ENCODE data around the gene EEPD1.

EEPD1 gene

DNA sequence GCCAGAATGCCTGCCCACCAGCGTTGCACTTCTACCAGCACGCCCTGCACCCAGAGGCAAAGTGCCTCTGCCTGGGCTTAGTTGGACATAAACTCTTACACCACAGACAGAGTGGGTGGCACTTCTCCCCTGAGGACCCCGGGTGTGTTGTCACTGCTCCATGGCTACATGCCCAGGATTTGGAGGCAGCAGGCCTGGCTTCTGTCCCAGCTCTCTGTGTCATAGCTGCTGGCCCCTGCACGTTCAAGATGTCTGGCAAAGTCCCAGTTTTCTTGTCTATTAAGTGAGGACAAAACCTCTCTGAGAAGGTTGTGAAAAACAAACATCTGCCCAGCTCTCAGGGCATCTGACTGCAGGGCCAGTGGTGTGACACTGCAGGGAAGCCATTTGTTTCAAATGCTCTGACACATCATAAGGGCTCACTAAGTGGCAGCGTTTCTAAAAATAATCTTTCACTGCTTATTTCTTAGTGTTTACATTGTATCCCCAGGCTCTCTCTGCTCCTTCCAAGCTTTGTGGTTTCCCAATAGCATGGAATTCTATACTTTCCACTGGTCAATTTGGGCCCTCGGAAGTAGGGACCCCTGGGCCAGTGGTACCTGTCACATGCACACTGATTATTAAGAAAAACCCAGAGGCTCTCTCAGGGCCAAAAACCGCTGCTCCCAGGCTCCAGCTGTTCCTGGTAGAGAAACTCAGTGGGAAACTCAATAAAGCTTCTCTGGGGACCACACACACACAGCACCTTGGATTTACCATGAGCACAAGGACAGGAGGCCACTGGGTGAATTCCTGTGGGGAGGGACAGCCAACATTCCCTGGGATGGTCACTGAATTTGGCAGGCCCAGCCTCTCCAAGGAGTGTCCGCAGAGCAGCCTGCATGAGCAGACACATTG, 150.4 kb downstream of the EEPD1 start:
- no peak for DNase-seq (ENCODE audit: low spot score)

DNA sequence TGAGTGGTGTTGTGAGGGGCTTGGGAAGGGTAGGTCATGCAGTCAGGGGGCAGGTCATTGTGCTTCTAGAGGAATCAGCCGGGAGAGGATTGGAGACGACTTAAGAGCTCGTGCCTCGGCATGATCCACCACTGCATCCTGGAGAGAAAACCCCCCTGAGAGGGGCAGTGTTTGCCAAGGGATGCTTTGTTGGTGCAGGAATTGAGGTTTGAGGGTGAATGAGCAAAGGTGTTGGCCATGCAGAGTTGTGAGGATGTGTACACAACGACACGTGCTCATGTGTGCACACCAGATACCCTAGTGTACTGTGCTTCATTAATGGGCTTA, 151.0 kb downstream of the EEPD1 start:
- TF ChIP-seq, protein P1, sequence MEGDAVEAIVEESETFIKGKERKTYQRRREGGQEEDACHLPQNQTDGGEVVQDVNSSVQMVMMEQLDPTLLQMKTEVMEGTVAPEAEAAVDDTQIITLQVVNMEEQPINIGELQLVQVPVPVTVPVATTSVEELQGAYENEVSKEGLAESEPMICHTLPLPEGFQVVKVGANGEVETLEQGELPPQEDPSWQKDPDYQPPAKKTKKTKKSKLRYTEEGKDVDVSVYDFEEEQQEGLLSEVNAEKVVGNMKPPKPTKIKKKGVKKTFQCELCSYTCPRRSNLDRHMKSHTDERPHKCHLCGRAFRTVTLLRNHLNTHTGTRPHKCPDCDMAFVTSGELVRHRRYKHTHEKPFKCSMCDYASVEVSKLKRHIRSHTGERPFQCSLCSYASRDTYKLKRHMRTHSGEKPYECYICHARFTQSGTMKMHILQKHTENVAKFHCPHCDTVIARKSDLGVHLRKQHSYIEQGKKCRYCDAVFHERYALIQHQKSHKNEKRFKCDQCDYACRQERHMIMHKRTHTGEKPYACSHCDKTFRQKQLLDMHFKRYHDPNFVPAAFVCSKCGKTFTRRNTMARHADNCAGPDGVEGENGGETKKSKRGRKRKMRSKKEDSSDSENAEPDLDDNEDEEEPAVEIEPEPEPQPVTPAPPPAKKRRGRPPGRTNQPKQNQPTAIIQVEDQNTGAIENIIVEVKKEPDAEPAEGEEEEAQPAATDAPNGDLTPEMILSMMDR (IDR thresholded peaks at IDR 0.05; ENCODE audit: extremely low read depth, missing control alignments): no peak
- DNase-seq (ENCODE audit: low spot score): no peak

More for the DNA sequence above, 150.4 kb downstream of the EEPD1 start:
- TF ChIP-seq, protein P1 (IDR thresholded peaks at IDR 0.05; ENCODE audit: extremely low read depth, missing control alignments): no peak

DNA sequence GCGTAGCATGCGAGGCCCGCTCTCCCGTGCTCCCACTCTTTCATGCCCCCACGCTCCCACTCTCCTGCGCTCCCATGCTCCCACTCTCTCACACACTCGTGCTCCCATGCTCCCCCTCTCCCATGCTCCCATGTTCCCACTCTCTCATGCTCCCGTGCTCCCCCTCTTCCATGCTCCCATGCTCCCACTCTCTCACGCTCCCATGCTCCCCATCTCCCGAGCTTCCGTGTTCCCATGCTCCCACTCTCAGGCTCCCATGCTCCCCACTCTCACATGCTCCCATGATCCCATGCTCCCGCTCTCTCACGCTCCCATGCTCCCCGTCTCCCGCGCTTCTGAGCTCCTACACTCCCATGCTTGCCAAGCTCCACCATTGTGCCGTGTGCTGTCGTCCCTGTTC, 152.2 kb downstream of the EEPD1 start:
- TF ChIP-seq, protein P1 (IDR thresholded peaks at IDR 0.05; ENCODE audit: extremely low read depth, missing control alignments): no peak
- no peak for DNase-seq (ENCODE audit: low spot score)

DNA sequence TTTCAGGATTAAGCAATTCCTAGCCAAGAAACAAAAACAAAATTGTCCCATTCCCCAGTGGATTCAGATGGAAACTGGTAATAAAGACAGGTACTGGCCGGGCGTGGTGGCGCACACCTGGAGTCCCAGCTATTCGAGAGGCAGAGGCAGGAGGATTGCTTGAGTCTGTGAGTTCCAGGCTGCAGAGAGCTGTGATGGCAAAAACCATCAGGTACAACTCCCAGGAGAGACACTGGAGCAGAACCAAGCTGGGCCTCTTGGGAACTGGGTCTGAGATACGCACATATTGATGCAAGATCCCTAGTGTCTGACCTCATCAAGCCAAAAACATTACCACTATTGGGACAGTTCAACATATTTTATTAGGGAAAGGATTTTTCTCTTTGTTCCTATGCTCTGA, 152.6 kb downstream of the EEPD1 start:
- TF ChIP-seq, protein P1 (IDR thresholded peaks at IDR 0.05; ENCODE audit: extremely low read depth, missing control alignments): no peak
- DNase-seq (ENCODE audit: low spot score): no peak

DNA sequence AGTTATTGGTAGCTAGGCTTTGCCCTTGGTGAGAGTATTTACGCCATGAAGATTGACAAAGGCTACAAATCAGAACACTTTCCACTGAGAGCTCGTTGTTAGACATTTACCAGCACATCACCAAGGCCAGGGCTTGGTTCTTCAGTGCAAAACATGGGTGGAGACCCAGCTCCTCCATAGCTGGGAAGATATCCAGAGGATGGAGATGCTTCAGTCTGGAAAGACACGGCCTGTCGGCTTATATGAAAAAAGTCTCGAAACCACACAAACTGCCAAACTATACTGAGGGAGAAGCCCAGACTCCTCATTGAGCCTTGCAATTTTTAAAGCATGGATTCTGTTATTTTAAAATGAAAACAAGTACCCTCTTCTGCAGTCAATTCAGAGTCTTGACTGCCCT, 153.2 kb downstream of the EEPD1 start:
- TF ChIP-seq, protein P1 (IDR thresholded peaks at IDR 0.05; ENCODE audit: extremely low read depth, missing control alignments): no peak
- no peak for DNase-seq (ENCODE audit: low spot score)

DNA sequence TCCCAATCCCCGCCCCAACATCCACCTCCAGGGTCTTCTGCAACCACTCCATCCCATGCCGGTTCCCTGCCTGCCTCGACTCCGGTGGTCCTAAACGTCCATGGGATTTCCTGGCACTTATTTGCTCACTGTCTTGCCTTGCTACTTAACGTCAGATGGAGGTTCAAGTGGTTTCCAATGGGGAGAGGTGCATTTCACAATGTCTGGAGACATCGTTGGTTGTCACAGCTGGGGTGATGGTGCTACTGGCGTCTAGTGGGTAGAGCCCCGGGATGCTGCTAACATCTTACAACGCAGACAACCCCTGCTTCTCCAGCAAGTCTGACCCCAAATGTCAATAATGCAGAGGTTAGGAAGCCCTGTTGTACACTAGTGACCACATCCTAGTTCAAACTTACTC, 153.7 kb downstream of the EEPD1 start:
- TF ChIP-seq, protein P1 (IDR thresholded peaks at IDR 0.05; ENCODE audit: extremely low read depth, missing control alignments): no peak
- DNase-seq (ENCODE audit: low spot score): no peak

DNA sequence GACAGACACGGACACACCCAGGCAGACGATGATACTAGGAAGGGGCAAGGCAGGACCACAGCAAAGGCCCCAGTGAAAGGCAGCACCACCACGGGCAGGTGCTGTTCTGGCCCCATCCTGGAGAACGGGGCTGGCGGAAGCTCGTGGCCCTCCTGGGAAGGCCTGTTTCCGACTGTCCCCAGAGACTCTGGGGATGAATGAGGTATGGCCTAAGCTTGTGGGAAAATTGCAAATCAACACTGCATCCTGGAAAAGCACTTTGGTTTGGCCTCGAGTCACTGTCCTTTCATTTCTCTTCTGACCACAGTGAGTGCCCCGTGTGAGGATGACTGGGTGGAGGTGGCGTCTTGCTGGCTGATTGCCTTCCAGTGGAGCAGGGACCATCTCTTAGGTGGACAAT, 155.0 kb downstream of the EEPD1 start:
- no peak for DNase-seq (ENCODE audit: low spot score)
- TF ChIP-seq, protein P1 (IDR thresholded peaks at IDR 0.05; ENCODE audit: extremely low read depth, missing control alignments): no peak
